Ovary (tissue), 3 donors: ENCODE data around the gene RNF212.

Experiments
- CTCF ChIP-seq, 3 donors: fragments of 450-650 bp in 2 of 3; fragments of 200-600 bp in 1 of 3; IDR thresholded peaks; one replicate each; pipeline versions ENCODE4 v1.5.1 to v1.8.0; 2016 to 2022; ENCODE audit warnings: antibody characterized with exemption in 3 of 3, mild to moderate bottlenecking in 1 of 3
- EP300 ChIP-seq: sonication (generic); formaldehyde crosslinking; IDR thresholded peaks from one replicate; pipeline ENCODE4 v1.6.1; 2017; ENCODE audit warnings: antibody characterized with exemption
- POLR2A ChIP-seq: fragments of 450-650 bp; IDR thresholded peaks from one replicate; pipeline ENCODE4 v1.6.1; 2017; ENCODE audit warnings: antibody characterized with exemption, mild to moderate bottlenecking, moderate library complexity
- donor health status: DM: no; HTN: no; CAD: no.

- TF ChIP-seq CTCF (IDR thresholded peaks at IDR 0.05) (no peak), EP300 (no peak), POLR2A (no peak)
Measured at GRCh38 chr4:1109333-1109732, 4.0 kb downstream of the RNF212 start.
